Breast epithelium (tissue), 4 donors: ENCODE measurements around the gene SDK1. TPM values are rescaled to one million over a fixed set of nuclear protein-coding genes. Genes with fewer than 3 reads are reported as not detected.

Experiments
- DNase-seq, 2 donors: peaks; one replicate each; pipeline ENCODE4 v3.0.0-alpha.2; 2019; ENCODE audit warnings: low spot score in 2 of 2
- H3K27ac ChIP-seq, 2 donors: fragments of 200-600 bp; sonication (generic) in 1 of 2; one replicate each; pipeline ENCODE4 v1.5.1; 2016 to 2019; ENCODE audit warnings: mild to moderate bottlenecking in 1 of 2
- H3K27me3 ChIP-seq, 2 donors: fragments of 200-600 bp; sonication (generic) in 1 of 2; one replicate each; pipeline versions ENCODE4 v1.5.1 to v1.6.0; 2017 to 2019; ENCODE audit warnings: control low read depth in 1 of 2, mild to moderate bottlenecking in 1 of 2
- H3K36me3 ChIP-seq: fragments of 200-600 bp; one replicate; pipeline ENCODE4 v1.5.1; 2019
- H3K4me1 ChIP-seq, 2 donors: fragments of 200-600 bp; sonication (generic); one replicate each; pipeline ENCODE4 v1.5.1; 2016 to 2019; ENCODE audit warnings: control low read depth in 1 of 2
- H3K4me3 ChIP-seq, 3 donors: fragments of 200-600 bp; sonication (generic); 1 replicate in 2 of 3; 2 replicates in 1 of 3; pipeline ENCODE4 v1.5.1; 2016 to 2019; ENCODE audit warnings: mild to moderate bottlenecking in 3 of 3, moderate library complexity in 2 of 3
- H3K9me3 ChIP-seq, 2 donors: fragments of 200-600 bp; sonication (generic) in 1 of 2; one replicate each; pipeline ENCODE4 v1.5.1; 2016 to 2019; ENCODE audit warnings: control low read depth in 1 of 2
- CTCF ChIP-seq, 3 donors: fragments of 450-650 bp; IDR thresholded peaks; one replicate each; pipeline ENCODE4 v1.5.1; 2016 to 2017; ENCODE audit warnings: antibody characterized with exemption in 3 of 3, mild to moderate bottlenecking in 3 of 3, moderate library complexity in 3 of 3
- POLR2A ChIP-seq: fragments of 450-650 bp; IDR thresholded peaks from one replicate; pipeline ENCODE4 v1.6.1; 2016; ENCODE audit warnings: antibody characterized with exemption, mild to moderate bottlenecking, moderate library complexity
- POLR2AphosphoS5 ChIP-seq, 3 donors: sonication (generic); formaldehyde crosslinking; IDR thresholded peaks; one replicate each; pipeline ENCODE4 v1.6.1; 2017; ENCODE audit warnings: antibody characterized with exemption in 3 of 3
- intact Hi-C: fragments of 100-400 bp; cut with DNase I; formaldehyde crosslinking; loops from one replicate; pipeline ENCODE4 v1.15.1; 2023; ENCODE audit warnings: low total_unique reads
- total RNA-seq, 3 donors: library from RNA; depleted of rRNA; stranded (reverse); fragments of >200 nt; gene quantifications; one replicate each; pipeline ENCODE4 v1.1.0, GENCODE V29; 2016

Gene SDK1
- total RNA-seq, 3 donors from 2014 or later = 3.7 to 18.2 (median 6.6) TPM

- intact Hi-C loops = no loop called here
- TF ChIP-seq CTCF (IDR thresholded peaks at IDR 0.05) = no peak
- no peak for TF ChIP-seq POLR2AphosphoS5 (IDR thresholded peaks at IDR 0.05)
- TF ChIP-seq POLR2A = no peak
- H3K36me3 ChIP-seq = no peaks in the 10 kb centered on the region
- no peaks in the 10 kb centered on the region for H3K27me3 ChIP-seq
- no peak for DNase-seq
- no peaks in the 10 kb centered on the region for H3K4me1 ChIP-seq
- no peaks in the 10 kb centered on the region for H3K9me3 ChIP-seq
- no peak overlapping the region for H3K27ac ChIP-seq
- H3K4me3 ChIP-seq = no peak overlapping the region
Observed at GRCh38 chr7:4151524-4151923, 850.5 kb downstream of the SDK1 start.

GRCh38 chr7:4151926-4152549 is 851.0 kb downstream of the SDK1 start:
- no peak for DNase-seq
- intact Hi-C loops = no loop called here
- Histone ChIP-seq H3K27ac (no peak overlapping the region), H3K4me1 (no peaks in the 10 kb centered on the region), H3K36me3 (no peaks in the 10 kb centered on the region), H3K4me3 (no peak overlapping the region), H3K27me3 (no peaks in the 10 kb centered on the region), H3K9me3 (no peaks in the 10 kb centered on the region)
- TF ChIP-seq POLR2AphosphoS5 (IDR thresholded peaks at IDR 0.05) (no peak), POLR2A (no peak), CTCF (IDR thresholded peaks at IDR 0.05) (no peak)

GRCh38 chr7:4154882-4155535 is 854.0 kb downstream of the SDK1 start:
- Histone ChIP-seq H3K4me3 (no peak overlapping the region), H3K27ac (no peak overlapping the region), H3K4me1 (peaks cover 0 to 3% of the 10 kb centered on the region in 2 donors), H3K27me3 (no peaks in the 10 kb centered on the region), H3K36me3 (no peaks in the 10 kb centered on the region), H3K9me3 (no peaks in the 10 kb centered on the region)
- DNase-seq = no peak
- no peak for TF ChIP-seq POLR2AphosphoS5 (IDR thresholded peaks at IDR 0.05)
- TF ChIP-seq CTCF (IDR thresholded peaks at IDR 0.05) = no peak
- TF ChIP-seq POLR2A = no peak
- intact Hi-C loops = no loop called here

- Histone ChIP-seq H3K27me3 (no peaks in the 10 kb centered on the region), H3K4me3 (no peak overlapping the region), H3K4me1 (peaks cover 0 to 3% of the 10 kb centered on the region in 2 donors), H3K27ac (no peak overlapping the region), H3K9me3 (no peaks in the 10 kb centered on the region), H3K36me3 (no peaks in the 10 kb centered on the region)
- intact Hi-C loops = no loop called here
- TF ChIP-seq CTCF (IDR thresholded peaks at IDR 0.05) = no peak
- TF ChIP-seq POLR2AphosphoS5 (IDR thresholded peaks at IDR 0.05) = no peak
- TF ChIP-seq POLR2A = no peak
- DNase-seq = no peak
Observed at GRCh38 chr7:4156190-4156589, 855.1 kb downstream of the SDK1 start.

- intact Hi-C loops = no loop called here
- no peak overlapping the region for H3K27ac ChIP-seq
- H3K27me3 ChIP-seq = no peaks in the 10 kb centered on the region
- H3K9me3 ChIP-seq = no peaks in the 10 kb centered on the region
- TF ChIP-seq POLR2AphosphoS5 (IDR thresholded peaks at IDR 0.05) (no peak), CTCF (IDR thresholded peaks at IDR 0.05) (no peak), POLR2A (no peak)
- H3K4me3 ChIP-seq = no peak overlapping the region
- peaks cover 0 to 3% of the 10 kb centered on the region in 2 donors for H3K4me1 ChIP-seq
- H3K36me3 ChIP-seq = no peaks in the 10 kb centered on the region
- no peak for DNase-seq
Observed at GRCh38 chr7:4157651-4158050, 856.6 kb downstream of the SDK1 start.
